ENCODE results near the gene APRT.

DNA sequence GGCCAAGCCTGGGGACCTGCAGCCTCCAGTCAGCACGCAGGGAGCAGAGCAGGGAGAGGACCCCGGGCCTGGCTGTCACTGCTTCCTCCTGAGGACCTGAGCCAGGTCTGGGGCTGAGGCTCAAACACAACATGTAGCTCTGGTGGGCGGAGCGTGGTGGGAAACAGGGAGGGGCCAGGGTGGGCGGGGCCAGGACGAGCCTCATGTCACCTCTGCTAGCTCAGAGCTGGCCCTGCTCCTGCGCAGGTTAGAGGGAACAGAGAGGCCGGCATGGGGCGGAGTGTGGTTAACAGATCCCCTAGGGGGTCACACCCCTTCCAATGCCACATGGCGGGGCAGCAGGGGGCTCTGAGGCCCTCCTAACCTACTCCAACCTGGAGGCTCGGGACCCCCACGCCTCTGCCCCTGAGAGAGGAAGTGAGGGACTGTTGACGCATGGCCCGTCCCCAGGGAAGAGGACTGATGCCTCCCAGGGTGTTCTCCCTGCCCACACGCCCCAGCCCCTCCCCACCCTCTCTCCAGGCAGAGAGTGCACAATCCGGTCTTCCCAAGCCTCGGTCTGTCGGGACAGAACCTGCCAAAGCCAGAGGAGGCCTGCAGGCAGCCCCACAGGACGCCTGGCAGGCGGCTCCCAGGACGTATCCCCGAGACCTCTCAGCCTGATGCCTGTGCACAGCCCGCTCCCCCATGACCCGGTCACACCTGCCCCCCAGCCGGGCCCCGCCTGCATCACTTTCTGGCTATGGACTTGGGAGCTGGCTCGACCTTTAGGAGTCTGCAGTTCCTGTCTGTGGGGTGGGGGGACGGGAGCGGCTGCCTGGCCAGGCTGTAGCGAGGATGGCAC, 41.9 kb downstream of the APRT start:
- TF ChIP-seq, protein P1, sequence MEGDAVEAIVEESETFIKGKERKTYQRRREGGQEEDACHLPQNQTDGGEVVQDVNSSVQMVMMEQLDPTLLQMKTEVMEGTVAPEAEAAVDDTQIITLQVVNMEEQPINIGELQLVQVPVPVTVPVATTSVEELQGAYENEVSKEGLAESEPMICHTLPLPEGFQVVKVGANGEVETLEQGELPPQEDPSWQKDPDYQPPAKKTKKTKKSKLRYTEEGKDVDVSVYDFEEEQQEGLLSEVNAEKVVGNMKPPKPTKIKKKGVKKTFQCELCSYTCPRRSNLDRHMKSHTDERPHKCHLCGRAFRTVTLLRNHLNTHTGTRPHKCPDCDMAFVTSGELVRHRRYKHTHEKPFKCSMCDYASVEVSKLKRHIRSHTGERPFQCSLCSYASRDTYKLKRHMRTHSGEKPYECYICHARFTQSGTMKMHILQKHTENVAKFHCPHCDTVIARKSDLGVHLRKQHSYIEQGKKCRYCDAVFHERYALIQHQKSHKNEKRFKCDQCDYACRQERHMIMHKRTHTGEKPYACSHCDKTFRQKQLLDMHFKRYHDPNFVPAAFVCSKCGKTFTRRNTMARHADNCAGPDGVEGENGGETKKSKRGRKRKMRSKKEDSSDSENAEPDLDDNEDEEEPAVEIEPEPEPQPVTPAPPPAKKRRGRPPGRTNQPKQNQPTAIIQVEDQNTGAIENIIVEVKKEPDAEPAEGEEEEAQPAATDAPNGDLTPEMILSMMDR (IDR thresholded peaks at IDR 0.05): no peak
- no peak for TF ChIP-seq POLR2A (IDR thresholded peaks at IDR 0.05)
